ENCODE results near the gene SMAD6. TPM values are rescaled to one million over a fixed set of nuclear protein-coding genes. Genes with fewer than 3 reads are reported as not detected.

The SMAD6 gene
- 0.22 and 0.37 TPM in 2 replicates for total RNA-seq
- total RNA-seq (2013) = 0.05 TPM
- 0.03 TPM in 2 replicates for polyA plus RNA-seq
- polyA minus RNA-seq = 0.17 and 0.43 TPM in 2 replicates

DNA sequence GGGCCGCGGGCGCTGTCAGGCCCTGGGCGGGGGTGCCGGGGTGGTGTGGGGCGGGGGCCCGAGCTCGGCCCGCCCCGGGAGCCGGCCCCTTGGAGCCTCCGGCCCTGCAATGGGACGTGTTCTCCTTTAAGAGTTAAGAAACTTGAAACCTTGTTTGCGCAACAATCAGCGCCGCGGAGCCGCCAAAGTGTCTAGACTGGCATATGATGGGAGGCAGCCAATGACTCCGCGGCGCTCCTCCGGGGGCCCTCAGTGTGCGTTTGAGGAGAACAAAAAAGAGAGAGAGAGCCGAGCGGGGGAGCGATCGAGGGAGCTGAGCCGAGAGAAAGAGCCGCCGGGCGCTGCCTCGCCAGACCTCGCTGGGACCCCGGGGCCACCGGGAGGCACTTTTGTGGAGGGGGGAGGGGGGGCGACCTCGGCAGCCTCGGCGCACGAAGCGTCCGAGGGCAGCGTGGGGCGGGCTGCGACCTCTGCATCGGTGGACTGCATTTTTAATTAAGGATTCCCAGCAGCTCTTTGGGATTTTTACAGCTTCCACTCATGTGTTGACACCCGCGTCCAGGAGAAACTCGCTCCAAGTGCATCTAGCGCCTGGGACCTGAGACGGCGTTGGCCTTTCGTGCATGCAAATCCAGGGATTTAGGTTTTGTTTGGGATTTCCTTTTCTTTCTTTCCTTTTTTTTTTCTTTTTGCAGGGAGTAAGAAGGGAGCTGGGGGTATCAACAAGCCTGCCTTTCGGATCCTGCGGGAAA lies at the start of gene SMAD6:
TSS of gene SMAD6 (plus strand) at position 202 of the 752 bp plus-strand sequence. CDS start 1,023 bp downstream, outside the sequence.
- TF ChIP-seq, protein P1, sequence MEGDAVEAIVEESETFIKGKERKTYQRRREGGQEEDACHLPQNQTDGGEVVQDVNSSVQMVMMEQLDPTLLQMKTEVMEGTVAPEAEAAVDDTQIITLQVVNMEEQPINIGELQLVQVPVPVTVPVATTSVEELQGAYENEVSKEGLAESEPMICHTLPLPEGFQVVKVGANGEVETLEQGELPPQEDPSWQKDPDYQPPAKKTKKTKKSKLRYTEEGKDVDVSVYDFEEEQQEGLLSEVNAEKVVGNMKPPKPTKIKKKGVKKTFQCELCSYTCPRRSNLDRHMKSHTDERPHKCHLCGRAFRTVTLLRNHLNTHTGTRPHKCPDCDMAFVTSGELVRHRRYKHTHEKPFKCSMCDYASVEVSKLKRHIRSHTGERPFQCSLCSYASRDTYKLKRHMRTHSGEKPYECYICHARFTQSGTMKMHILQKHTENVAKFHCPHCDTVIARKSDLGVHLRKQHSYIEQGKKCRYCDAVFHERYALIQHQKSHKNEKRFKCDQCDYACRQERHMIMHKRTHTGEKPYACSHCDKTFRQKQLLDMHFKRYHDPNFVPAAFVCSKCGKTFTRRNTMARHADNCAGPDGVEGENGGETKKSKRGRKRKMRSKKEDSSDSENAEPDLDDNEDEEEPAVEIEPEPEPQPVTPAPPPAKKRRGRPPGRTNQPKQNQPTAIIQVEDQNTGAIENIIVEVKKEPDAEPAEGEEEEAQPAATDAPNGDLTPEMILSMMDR (IDR thresholded peaks at IDR 0.05) = no peak
- TF ChIP-seq EZH2 (IDR thresholded peaks at IDR 0.05; ENCODE audit: borderline replicate concordance, insufficient read depth, low read depth, low read length, poor library complexity, severe bottlenecking) = no peak
- Histone ChIP-seq H3K4me2 (replicated peaks; ENCODE audit: low read depth, low read length, poor library complexity, severe bottlenecking) (peak within 1 kb of the TSS; percentile 99), H2AFZ (ENCODE audit: insufficient read depth, low read depth, low read length, poor library complexity, severe bottlenecking) (peak within 1 kb of the TSS; percentile 81), H3K9me3 (ENCODE audit: control extremely low read depth in 1 of 3, control insufficient read depth in 2 of 3, insufficient read depth in 1 of 3, low read length in 2 of 3) (no peaks in the 10 kb centered on the region), H3K36me3 (replicated peaks in 1 of 2; ENCODE audit: control extremely low read depth in 1 of 2, control insufficient read depth in 1 of 2, extremely low read depth in 1 of 2, insufficient read depth in 2 of 2, low read length in 1 of 2) (no peaks in the 10 kb centered on the region), H3K9ac (ENCODE audit: low read length) (peak within 1 kb of the TSS; percentile 68), H4K20me1 (ENCODE audit: control insufficient read depth, insufficient read depth, low read length, poor library complexity, severe bottlenecking) (no peaks in the 10 kb centered on the region), H3K4me1 (ENCODE audit: control insufficient read depth in 2 of 2, insufficient read depth in 2 of 2, low read length in 2 of 2) (peaks cover 17 to 27% of the 10 kb centered on the region in 2 donors), H3K27ac (ENCODE audit: low read length in 2 of 2) (peak within 1 kb of the TSS in 1 of 2 donors; percentile 47), H3K27me3 (replicated peaks in 1 of 4; ENCODE audit: control extremely low read depth in 1 of 4, control insufficient read depth in 3 of 4, insufficient read depth in 4 of 4, low read length in 3 of 4) (peaks cover 0 to 40% (median 7%) of the 10 kb centered on the region in 4 experiments), H3K79me2 (ENCODE audit: control insufficient read depth, insufficient read depth, low read length) (no peaks in the 10 kb centered on the region), H3K4me3 (ENCODE audit: control extremely low read depth in 1 of 5, extremely low read depth in 1 of 5, insufficient read depth in 1 of 5, low read depth in 2 of 5, low read length in 4 of 5) (peak within 1 kb of the TSS; percentile 63 to 80 (median 77))
- Mint-ChIP-seq H3K27me3 (peaks cover 17% of the 10 kb centered on the region), H3K27ac (peak within 1 kb of the TSS; percentile 90), H3K4me1 (peaks cover 19% of the 10 kb centered on the region), H3K4me3 (peak within 1 kb of the TSS; percentile 94), H3K9me3 (ENCODE audit: insufficient read depth) (no peaks in the 10 kb centered on the region)
- ATAC-seq (ENCODE audit: low read depth) (peak; percentile 19), DNase-seq (peak; percentile 84)
- ChIA-PET POLR2A (interaction anchor here (1.0 to 1.6 kb wide), 3 partner anchors 8 to 450 kb away, joined by 3 to 4 read pairs (median 3); no protein-coding TSS in a partner anchor), CTCF (interaction anchor here (1.0 to 2.8 kb wide), 4 partner anchors 9 to 149 kb away, joined by 3 to 11 read pairs (median 4); no protein-coding TSS in a partner anchor)
- under 1% methylated on average over 54 of the region's 55 CpGs for WGBS (ENCODE audit: insufficient coverage)
- intact Hi-C loops (cut with micrococcal nuclease) = loop anchor here (5.0 to 10.0 kb wide), 4 partner anchors 85 to 1143 kb away; partner anchors contain the start of gene RNU6-1

DNA sequence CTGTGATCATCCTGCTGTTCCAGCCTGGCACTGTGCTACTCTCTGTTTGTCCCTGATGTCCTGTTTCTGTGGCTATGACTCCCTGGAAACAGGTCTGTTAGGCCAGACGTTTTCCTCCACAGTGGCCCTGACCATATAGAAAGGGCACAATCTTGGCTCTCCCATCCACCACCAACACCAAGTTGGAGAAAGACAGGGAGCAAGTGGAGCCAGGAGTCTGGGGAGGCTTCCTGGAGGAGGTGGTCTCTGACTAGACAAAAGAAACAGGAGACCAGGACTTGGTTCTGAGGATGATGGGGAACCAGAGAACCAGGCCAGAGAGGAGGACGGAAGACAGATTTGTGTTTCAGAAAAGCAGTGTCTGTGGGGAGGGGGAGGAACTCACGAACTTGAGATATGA lies 49.2 kb upstream of the SMAD6 start:
- peaks cover 0 to 7% (median 2%) of the 10 kb centered on the region in 4 experiments for H3K27me3 ChIP-seq (replicated peaks in 1 of 4; ENCODE audit: control extremely low read depth in 1 of 4, control insufficient read depth in 3 of 4, insufficient read depth in 4 of 4, low read length in 3 of 4)
- H3K9ac ChIP-seq (ENCODE audit: low read length) = no peak overlapping the region
- WGBS (ENCODE audit: insufficient coverage) = 84% methylated on average over 2 of the region's 3 CpGs
- Mint-ChIP-seq H3K9me3 (ENCODE audit: insufficient read depth) (no peaks in the 10 kb centered on the region), H3K4me3 (no peak overlapping the region), H3K27ac (no peak overlapping the region), H3K4me1 (peaks cover 11% of the 10 kb centered on the region), H3K27me3 (peaks cover 33% of the 10 kb centered on the region)
- no peak overlapping the region for H3K27ac ChIP-seq (ENCODE audit: low read length in 2 of 2)
- TF ChIP-seq, protein P1 (IDR thresholded peaks at IDR 0.05) = no peak
- no peak for TF ChIP-seq EZH2 (IDR thresholded peaks at IDR 0.05; ENCODE audit: borderline replicate concordance, insufficient read depth, low read depth, low read length, poor library complexity, severe bottlenecking)
- H3K4me2 ChIP-seq (replicated peaks; ENCODE audit: low read depth, low read length, poor library complexity, severe bottlenecking) = no peak overlapping the region
- ATAC-seq (ENCODE audit: low read depth) (no peak), DNase-seq (no peak)
- intact Hi-C loops (cut with micrococcal nuclease) = no loop called here
- no peaks in the 10 kb centered on the region for H3K36me3 ChIP-seq (replicated peaks in 1 of 2; ENCODE audit: control extremely low read depth in 1 of 2, control insufficient read depth in 1 of 2, extremely low read depth in 1 of 2, insufficient read depth in 2 of 2, low read length in 1 of 2)
- H4K20me1 ChIP-seq (ENCODE audit: control insufficient read depth, insufficient read depth, low read length, poor library complexity, severe bottlenecking) = no peaks in the 10 kb centered on the region
- H2AFZ ChIP-seq (ENCODE audit: insufficient read depth, low read depth, low read length, poor library complexity, severe bottlenecking) = no peak overlapping the region
- peaks cover 0 to 6% of the 10 kb centered on the region in 2 donors for H3K4me1 ChIP-seq (ENCODE audit: control insufficient read depth in 2 of 2, insufficient read depth in 2 of 2, low read length in 2 of 2)
- CTCF ChIA-PET = no interaction called here
- no peaks in the 10 kb centered on the region for H3K9me3 ChIP-seq (ENCODE audit: control extremely low read depth in 1 of 3, control insufficient read depth in 2 of 3, insufficient read depth in 1 of 3, low read length in 2 of 3)
- H3K4me3 ChIP-seq (ENCODE audit: control extremely low read depth in 1 of 5, extremely low read depth in 1 of 5, insufficient read depth in 1 of 5, low read depth in 2 of 5, low read length in 4 of 5) = no peak overlapping the region
- no peaks in the 10 kb centered on the region for H3K79me2 ChIP-seq (ENCODE audit: control insufficient read depth, insufficient read depth, low read length)
- POLR2A ChIA-PET = no interaction called here
